CD4-positive, alpha-beta memory T cell (primary cell): ENCODE data around the gene MUC20. TPM values are rescaled to one million over a fixed set of nuclear protein-coding genes. Genes with fewer than 3 reads are reported as not detected.
A peak's percentile ranks its signal among the peaks of the same experiment; 100 is the strongest.

Experiments
- CTCF ChIA-PET: fragments of 350-600 bp; sonication (Branson Sonifier 250); formaldehyde crosslinking; loops from one replicate; lab custom pipeline; 2021; ENCODE audit warnings: inconsistent platforms; ENCODE audit not compliant: partially characterized antibody; lab: Charles Lee
- POLR2A ChIA-PET: fragments of 350-600 bp; sonication (Branson Sonifier 250); formaldehyde crosslinking; loops from one replicate; lab custom pipeline; 2021; ENCODE audit not compliant: partially characterized antibody; lab: Charles Lee
- DNase-seq, 5 donors: peaks; one replicate each; pipeline versions ENCODE4 v3.0.0 to v3.0.0-alpha.2; 2020 to 2022; ENCODE audit warnings: mixed read lengths in 1 of 5
- H3K27ac ChIP-seq: one replicate; pipeline ENCODE4 v1.7.0; 2013; ENCODE audit warnings: low read depth, low read length
- H3K27me3 ChIP-seq: 2 replicates; pipeline ENCODE4 v1.7.0; 2013; ENCODE audit warnings: mild to moderate bottlenecking, low read length, moderate library complexity; ENCODE audit not compliant: insufficient read depth
- H3K36me3 ChIP-seq: 2 replicates; pipeline ENCODE4 v1.7.0; 2013; ENCODE audit warnings: mild to moderate bottlenecking, low read length, moderate library complexity; ENCODE audit not compliant: insufficient read depth
- H3K4me1 ChIP-seq: 2 replicates; pipeline ENCODE4 v1.7.0; 2013; ENCODE audit warnings: mild to moderate bottlenecking, low read length, moderate library complexity; ENCODE audit not compliant: insufficient read depth
- H3K4me3 ChIP-seq, 2 donors: one replicate each; pipeline ENCODE4 v1.7.0; 2013; ENCODE audit warnings: low read length in 2 of 2, mild to moderate bottlenecking in 1 of 2
- H3K9me3 ChIP-seq, 2 donors: one replicate each; pipeline ENCODE4 v1.7.0; 2013; ENCODE audit warnings: low read length in 2 of 2, control low read depth in 1 of 2; ENCODE audit not compliant: control insufficient read depth in 1 of 2
- H3K27ac Mint-ChIP-seq, 7 donors: one replicate each; pipeline ENCODE4 v1.8.0; 2020 to 2021; ENCODE audit warnings: mixed read lengths in 7 of 7, mild to moderate bottlenecking in 6 of 7, inconsistent platforms in 3 of 7, moderate library complexity in 3 of 7
- H3K27me3 Mint-ChIP-seq, 2 donors: one replicate each; pipeline ENCODE4 v1.8.0; 2020 to 2021; ENCODE audit warnings: mixed read lengths in 2 of 2
- H3K36me3 Mint-ChIP-seq, 2 donors: one replicate each; pipeline ENCODE4 v1.8.0; 2020 to 2021; ENCODE audit warnings: mixed read lengths in 2 of 2, inconsistent platforms in 1 of 2, mild to moderate bottlenecking in 1 of 2
- H3K4me1 Mint-ChIP-seq, 4 donors: one replicate each; pipeline ENCODE4 v1.8.0; 2020 to 2021; ENCODE audit warnings: mixed read lengths in 4 of 4, mild to moderate bottlenecking in 1 of 4
- H3K4me3 Mint-ChIP-seq, 8 donors: one replicate each; pipeline ENCODE4 v1.8.0; 2020 to 2021; ENCODE audit warnings: mixed read lengths in 8 of 8, mild to moderate bottlenecking in 7 of 8, moderate library complexity in 6 of 8, inconsistent platforms in 3 of 8
- H3K9me3 Mint-ChIP-seq, 8 donors: one replicate each; pipeline ENCODE4 v1.8.0; 2020 to 2021; ENCODE audit warnings: mixed read lengths in 8 of 8, mild to moderate bottlenecking in 5 of 8, inconsistent platforms in 3 of 8, moderate library complexity in 1 of 8
- intact Hi-C: fragments of 100-400 bp; cut with micrococcal nuclease; formaldehyde crosslinking; loops from one replicate; pipeline ENCODE4 v1.15.1; 2023
- polyA plus RNA-seq, 2 donors: library from polyadenylated mRNA; unstranded; fragments of 300-500 nt; fragmentation: Illumina TruSeq; gene quantifications; one replicate each; pipeline ENCODE4 v1.2.3, GENCODE V29; 2021
- total RNA-seq, 2 experiments: library from RNA; stranded (reverse); gene quantifications; one replicate each; pipeline ENCODE4 v1.2.3, GENCODE V29; 2021

Gene MUC20
- total and polyA plus RNA-seq, 4 experiments from 2014 or later, result 0.54 to 12.5 (median 5.3) TPM

DNA sequence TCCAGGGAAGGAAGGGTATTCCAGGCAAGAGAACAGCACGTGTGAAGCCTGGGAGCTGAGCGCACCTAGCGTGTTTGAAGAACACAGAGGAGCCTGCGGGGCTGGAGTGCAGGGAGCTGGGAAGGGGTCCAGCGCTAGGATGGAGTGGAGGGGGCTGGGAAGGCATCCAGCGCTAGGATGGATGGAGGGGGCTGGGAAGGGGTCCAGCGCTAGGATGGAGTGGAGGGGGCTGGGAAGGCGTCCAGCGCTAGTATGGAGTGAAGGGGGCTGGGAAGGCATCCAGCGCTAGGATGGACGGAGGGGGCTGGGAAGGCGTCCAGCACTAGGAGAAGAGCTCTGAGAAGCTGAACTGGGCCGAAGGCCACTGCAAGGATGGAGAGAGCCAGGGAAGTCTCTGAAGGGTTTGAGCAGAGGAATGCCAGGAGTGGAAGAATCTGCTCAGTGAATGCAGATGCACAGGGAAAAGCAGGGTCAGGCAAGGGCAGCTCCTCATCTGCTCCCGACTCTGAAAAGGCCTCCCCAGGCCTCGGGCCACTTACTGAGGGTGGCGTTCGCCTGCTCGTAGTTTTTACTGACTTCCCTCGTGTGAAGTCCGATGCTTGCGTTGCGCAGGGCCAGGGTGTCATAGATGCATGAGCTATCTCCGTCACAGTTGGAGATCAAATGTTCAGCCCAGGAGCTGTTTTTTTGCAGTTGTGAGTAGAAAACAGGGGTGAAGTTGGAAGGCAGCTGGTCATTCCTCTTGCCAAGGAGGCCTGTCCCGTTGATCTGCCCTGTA lies 39.8 kb downstream of the MUC20 start:
- DNase-seq, result no peak
- Histone ChIP-seq H3K27me3 (peaks cover 3% of the 10 kb centered on the region), H3K27ac (no peak overlapping the region), H3K9me3 (no peaks in the 10 kb centered on the region), H3K4me1 (no peaks in the 10 kb centered on the region), H3K4me3 (no peak overlapping the region), H3K36me3 (no peaks in the 10 kb centered on the region)
- Mint-ChIP-seq H3K9me3 (no peaks in the 10 kb centered on the region), H3K27ac (no peak overlapping the region), H3K4me3 (no peak overlapping the region), H3K27me3 (peaks cover 32 to 34% of the 10 kb centered on the region in 2 donors), H3K36me3 (no peaks in the 10 kb centered on the region), H3K4me1 (peaks cover 0 to 6% (median 5%) of the 10 kb centered on the region in 4 donors)
- intact Hi-C loops, result no loop called here
- CTCF ChIA-PET, result no interaction called here
- POLR2A ChIA-PET, result no interaction called here

- Histone ChIP-seq H3K27ac (no peak overlapping the region), H3K36me3 (no peaks in the 10 kb centered on the region), H3K4me3 (no peak overlapping the region), H3K9me3 (no peaks in the 10 kb centered on the region), H3K4me1 (no peaks in the 10 kb centered on the region), H3K27me3 (peaks cover 3% of the 10 kb centered on the region)
- ChIA-PET POLR2A (no interaction called here), CTCF (no interaction called here)
- no peak overlapping the region for H3K4me3 Mint-ChIP-seq
- peaks cover 32 to 35% of the 10 kb centered on the region in 2 donors for H3K27me3 Mint-ChIP-seq
- intact Hi-C loops, result no loop called here
- H3K4me1 Mint-ChIP-seq, result peaks cover 0 to 6% (median 1%) of the 10 kb centered on the region in 4 donors
- no peaks in the 10 kb centered on the region for H3K36me3 Mint-ChIP-seq
- no peaks in the 10 kb centered on the region for H3K9me3 Mint-ChIP-seq
- no peak overlapping the region for H3K27ac Mint-ChIP-seq
- no peak for DNase-seq
These were observed 40.4 kb downstream of the MUC20 start for GRCh38 chr3:195761123-195761566.

- Mint-ChIP-seq H3K27me3 (peaks cover 32 to 35% of the 10 kb centered on the region in 2 donors), H3K4me1 (peaks cover 0 to 4% (median 1%) of the 10 kb centered on the region in 4 donors), H3K9me3 (no peaks in the 10 kb centered on the region), H3K27ac (no peak overlapping the region), H3K4me3 (peak overlapping the region in 2 of 8 donors; percentile 6 to 26), H3K36me3 (no peaks in the 10 kb centered on the region)
- intact Hi-C loops, result no loop called here
- no peaks in the 10 kb centered on the region for H3K36me3 ChIP-seq
- no peaks in the 10 kb centered on the region for H3K4me1 ChIP-seq
- no peak overlapping the region for H3K4me3 ChIP-seq
- no peak for DNase-seq
- peaks cover 3% of the 10 kb centered on the region for H3K27me3 ChIP-seq
- POLR2A ChIA-PET, result no interaction called here
- CTCF ChIA-PET, result no interaction called here
- H3K9me3 ChIP-seq, result no peaks in the 10 kb centered on the region
- no peak overlapping the region for H3K27ac ChIP-seq
These were observed 40.9 kb downstream of the MUC20 start for GRCh38 chr3:195761567-195762248.

DNA sequence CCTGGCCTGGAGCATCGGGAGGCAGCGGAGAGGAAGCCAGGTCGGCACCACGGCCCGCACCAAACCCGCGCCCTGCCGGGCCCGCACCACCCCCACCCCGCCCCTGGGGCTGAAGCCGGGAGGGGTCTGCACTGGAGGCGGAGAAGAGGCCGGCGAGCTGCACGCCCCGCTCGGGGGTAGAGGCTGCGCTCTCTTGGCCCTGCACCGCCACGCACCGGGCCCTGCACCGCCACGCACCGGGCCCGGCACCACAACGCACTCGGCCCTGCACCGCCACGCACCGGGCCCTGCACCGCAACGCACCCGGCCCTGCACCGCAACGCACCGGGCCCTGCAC lies 41.4 kb downstream of the MUC20 start:
- Mint-ChIP-seq H3K36me3 (no peaks in the 10 kb centered on the region), H3K27me3 (peaks cover 29 to 31% of the 10 kb centered on the region in 2 donors), H3K4me3 (no peak overlapping the region), H3K9me3 (no peaks in the 10 kb centered on the region), H3K4me1 (no peaks in the 10 kb centered on the region), H3K27ac (no peak overlapping the region)
- POLR2A ChIA-PET, result no interaction called here
- H3K27me3 ChIP-seq, result no peaks in the 10 kb centered on the region
- CTCF ChIA-PET, result no interaction called here
- H3K9me3 ChIP-seq, result no peaks in the 10 kb centered on the region
- H3K36me3 ChIP-seq, result no peaks in the 10 kb centered on the region
- intact Hi-C loops, result no loop called here
- no peak overlapping the region for H3K4me3 ChIP-seq
- no peaks in the 10 kb centered on the region for H3K4me1 ChIP-seq
- no peak for DNase-seq
- H3K27ac ChIP-seq, result no peak overlapping the region

- H3K4me1 Mint-ChIP-seq, result no peaks in the 10 kb centered on the region
- no peak for DNase-seq
- no peak overlapping the region for H3K4me3 Mint-ChIP-seq
These were observed 41.8 kb downstream of the MUC20 start for GRCh38 chr3:195762611-195763010.

DNA sequence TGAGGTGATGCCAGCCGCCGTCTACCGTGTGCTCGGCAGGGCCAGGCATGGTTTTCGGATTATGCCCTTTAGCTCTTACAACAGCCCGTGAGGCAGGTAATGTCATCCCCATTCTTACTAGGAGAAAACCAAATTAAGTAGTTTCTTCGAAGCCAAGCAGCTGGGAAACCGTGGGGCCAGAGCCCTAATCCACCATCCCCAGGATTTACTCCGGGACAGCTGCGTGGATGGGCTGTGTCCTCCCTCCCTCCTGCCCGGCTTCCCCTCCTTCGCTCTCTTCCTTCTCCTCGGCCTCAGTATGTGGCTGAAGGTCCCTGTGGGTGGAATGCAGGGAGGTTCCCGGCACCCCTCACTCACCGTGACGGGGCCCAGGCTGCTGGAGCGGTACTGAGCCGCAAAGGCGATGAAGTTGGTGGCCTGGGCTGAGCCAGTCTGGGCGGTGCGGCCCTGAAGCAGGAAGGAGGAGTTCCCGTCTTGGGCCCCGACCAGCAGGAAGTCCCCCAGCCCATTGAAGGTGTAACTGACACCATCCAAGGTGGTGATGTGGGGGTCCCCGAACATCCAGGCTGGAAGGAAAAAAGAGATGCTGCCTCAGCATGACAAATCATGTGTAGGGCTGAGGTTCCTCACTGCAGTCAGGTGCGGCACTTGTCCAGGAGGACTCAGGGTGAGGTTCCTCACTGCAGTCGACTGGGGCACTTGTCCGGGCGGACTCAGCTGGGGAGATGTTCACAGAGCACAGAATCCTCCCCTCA lies 42.5 kb downstream of the MUC20 start:
- H3K9me3 ChIP-seq, result no peaks in the 10 kb centered on the region
- peaks cover 24 to 25% of the 10 kb centered on the region in 2 donors for H3K27me3 Mint-ChIP-seq
- no peak for DNase-seq
- H3K4me1 ChIP-seq, result no peaks in the 10 kb centered on the region
- H3K27me3 ChIP-seq, result no peaks in the 10 kb centered on the region
- H3K27ac Mint-ChIP-seq, result no peak overlapping the region
- H3K27ac ChIP-seq, result no peak overlapping the region
- intact Hi-C loops, result no loop called here
- no peaks in the 10 kb centered on the region for H3K4me1 Mint-ChIP-seq
- no peak overlapping the region for H3K4me3 ChIP-seq
- H3K4me3 Mint-ChIP-seq, result peak overlapping the region in 1 of 8 donors; percentile 35
- H3K36me3 Mint-ChIP-seq, result no peaks in the 10 kb centered on the region
- H3K36me3 ChIP-seq, result no peaks in the 10 kb centered on the region
- no peaks in the 10 kb centered on the region for H3K9me3 Mint-ChIP-seq
- POLR2A ChIA-PET, result no interaction called here
- CTCF ChIA-PET, result no interaction called here

More at GRCh38 chr3:195762611-195763010, 41.8 kb downstream of the MUC20 start:
- ChIA-PET POLR2A (no interaction called here), CTCF (no interaction called here)
- no peak overlapping the region for H3K4me3 ChIP-seq
- intact Hi-C loops, result no loop called here
- Mint-ChIP-seq H3K27me3 (peaks cover 29 to 31% of the 10 kb centered on the region in 2 donors), H3K27ac (no peak overlapping the region), H3K36me3 (no peaks in the 10 kb centered on the region), H3K9me3 (no peaks in the 10 kb centered on the region)
- H3K36me3 ChIP-seq, result no peaks in the 10 kb centered on the region
- no peak overlapping the region for H3K27ac ChIP-seq
- H3K9me3 ChIP-seq, result no peaks in the 10 kb centered on the region
- H3K4me1 ChIP-seq, result no peaks in the 10 kb centered on the region
- H3K27me3 ChIP-seq, result no peaks in the 10 kb centered on the region
